Activated CD8-positive, alpha-beta T cell treated with anti-CD3 and anti-CD28 coated beads for 36 hours (primary cell): ENCODE results near the gene STAG3. TPM values are rescaled to one million over a fixed set of nuclear protein-coding genes. Genes with fewer than 3 reads are reported as not detected.
A peak's percentile ranks its signal among the peaks of the same experiment; 100 is the strongest.

Experiments used
- ATAC-seq: fragments of 200-7000 bp; cut with Tn5 transposase; one replicate; pipeline ENCODE4 v1.10.0; 2021; ENCODE audit warnings: mild to moderate bottlenecking, moderate library complexity
- CTCF ChIA-PET: fragments of 350-600 bp; sonication (Branson Sonifier 250); formaldehyde crosslinking; loops from one replicate; lab custom pipeline; 2021; ENCODE audit warnings: antibody characterized with exemption; lab: Charles Lee
- POLR2A ChIA-PET: fragments of 350-600 bp; sonication (Branson Sonifier 250); formaldehyde crosslinking; loops from one replicate; lab custom pipeline; 2021; ENCODE audit warnings: antibody characterized with exemption; lab: Charles Lee
- DNase-seq: peaks from one replicate; pipeline ENCODE4 v3.0.0-alpha.2; 2020
- H3K27ac Mint-ChIP-seq: one replicate; pipeline ENCODE4 v1.8.0; 2021; ENCODE audit warnings: mild to moderate bottlenecking, mixed read lengths
- H3K27me3 Mint-ChIP-seq: one replicate; pipeline ENCODE4 v1.8.0; 2021; ENCODE audit warnings: mixed read lengths
- H3K36me3 Mint-ChIP-seq: one replicate; pipeline ENCODE4 v1.8.0; 2021; ENCODE audit warnings: low read depth, mixed read lengths
- H3K4me1 Mint-ChIP-seq: one replicate; pipeline ENCODE4 v1.8.0; 2021; ENCODE audit warnings: low read depth, mixed read lengths
- H3K4me3 Mint-ChIP-seq: one replicate; pipeline ENCODE4 v1.8.0; 2021; ENCODE audit warnings: mild to moderate bottlenecking, moderate library complexity, mixed read lengths
- H3K9me3 Mint-ChIP-seq: one replicate; pipeline ENCODE4 v1.8.0; 2021; ENCODE audit warnings: mixed read lengths
- CTCF ChIP-seq: fragments of 200-600 bp; IDR thresholded peaks from one replicate; pipeline ENCODE4 v1.8.0; 2022; ENCODE audit warnings: antibody characterized with exemption, mild to moderate bottlenecking
- intact Hi-C: fragments of 100-400 bp; cut with micrococcal nuclease; formaldehyde crosslinking; loops from one replicate; pipeline ENCODE4 v1.10.0; 2022
- total RNA-seq, 2 experiments: library from RNA; stranded (reverse); gene quantifications; one replicate each; pipeline ENCODE4 v1.2.3, GENCODE V29; 2021

Gene STAG3
- total RNA-seq, 2 experiments from 2014 or later: 13.2 to 15.8 TPM

GRCh38 chr7:100155553-100156317 lies 22.0 kb upstream of the STAG3 start:
- intact Hi-C loops: no loop called here
- CTCF ChIA-PET: interaction anchor here (0.8 to 1.6 kb wide), 5 partner anchors 23 to 63 kb away, joined by 3 to 5 read pairs (median 3); no protein-coding TSS in a partner anchor
- H3K4me3 Mint-ChIP-seq: no peak overlapping the region
- DNase-seq (no peak), ATAC-seq (no peak)
- H3K27me3 Mint-ChIP-seq: no peaks in the 10 kb centered on the region
- POLR2A ChIA-PET: interaction anchor here (0.6 to 1.2 kb wide), 5 partner anchors 13 to 360 kb away, joined by 3 to 5 read pairs (median 3); no protein-coding TSS in a partner anchor
- H3K36me3 Mint-ChIP-seq: peaks cover 29% of the 10 kb centered on the region
- peak overlapping the region; percentile 89 for H3K27ac Mint-ChIP-seq
- peaks cover 40% of the 10 kb centered on the region for H3K4me1 Mint-ChIP-seq
- TF ChIP-seq CTCF: no peak
- no peaks in the 10 kb centered on the region for H3K9me3 Mint-ChIP-seq

- no peaks in the 10 kb centered on the region for H3K9me3 Mint-ChIP-seq
- no peak for TF ChIP-seq CTCF
- H3K27me3 Mint-ChIP-seq: no peaks in the 10 kb centered on the region
- POLR2A ChIA-PET: interaction anchor here (0.8 to 1.8 kb wide), 5 partner anchors 11 to 54 kb away, joined by 3 to 11 read pairs (median 4); partner anchors contain the start of genes GAL3ST4 and GPC2
- H3K4me1 Mint-ChIP-seq: peaks cover 39% of the 10 kb centered on the region
- peaks cover 28% of the 10 kb centered on the region for H3K36me3 Mint-ChIP-seq
- CTCF ChIA-PET: interaction anchor here (0.8 to 2.1 kb wide), 6 partner anchors 11 to 62 kb away, joined by 3 to 9 read pairs (median 4); no protein-coding TSS in a partner anchor
- DNase-seq (peak; percentile 75), ATAC-seq (peak; percentile 70)
- H3K27ac Mint-ChIP-seq: peak overlapping the region; percentile 89
- H3K4me3 Mint-ChIP-seq: peak overlapping the region; percentile 67
- intact Hi-C loops: no loop called here
These were observed 21.2 kb upstream of the STAG3 start for GRCh38 chr7:100156331-100157068.

DNA sequence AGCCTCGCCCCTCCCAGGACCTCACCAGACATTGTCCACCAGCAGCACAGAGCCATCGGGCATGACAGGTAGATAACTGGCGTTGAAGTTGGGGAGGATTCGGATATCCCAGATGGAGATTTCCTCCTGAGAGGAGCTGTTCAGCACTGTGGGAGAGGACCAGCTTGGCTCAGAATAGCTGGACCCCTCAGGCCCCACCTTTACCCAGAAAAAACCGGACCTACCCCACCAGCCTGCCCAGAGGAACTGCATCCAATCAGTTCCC lies 20.7 kb upstream of the STAG3 start:
- DNase-seq (no peak), ATAC-seq (no peak)
- peak overlapping the region; percentile 89 for H3K27ac Mint-ChIP-seq
- TF ChIP-seq CTCF: no peak
- CTCF ChIA-PET: interaction anchor here (0.8 to 2.4 kb wide), 7 partner anchors 9 to 61 kb away, joined by 3 to 9 read pairs (median 4); no protein-coding TSS in a partner anchor
- peaks cover 23% of the 10 kb centered on the region for H3K36me3 Mint-ChIP-seq
- H3K4me3 Mint-ChIP-seq: peak overlapping the region; percentile 67
- H3K9me3 Mint-ChIP-seq: no peaks in the 10 kb centered on the region
- H3K4me1 Mint-ChIP-seq: peaks cover 39% of the 10 kb centered on the region
- POLR2A ChIA-PET: interaction anchor here (0.9 to 1.8 kb wide), 7 partner anchors 8 to 56 kb away, joined by 3 to 11 read pairs (median 4); partner anchors contain the start of genes GAL3ST4, GPC2, LAMTOR4 and MCM7
- intact Hi-C loops: no loop called here
- H3K27me3 Mint-ChIP-seq: no peaks in the 10 kb centered on the region

DNA sequence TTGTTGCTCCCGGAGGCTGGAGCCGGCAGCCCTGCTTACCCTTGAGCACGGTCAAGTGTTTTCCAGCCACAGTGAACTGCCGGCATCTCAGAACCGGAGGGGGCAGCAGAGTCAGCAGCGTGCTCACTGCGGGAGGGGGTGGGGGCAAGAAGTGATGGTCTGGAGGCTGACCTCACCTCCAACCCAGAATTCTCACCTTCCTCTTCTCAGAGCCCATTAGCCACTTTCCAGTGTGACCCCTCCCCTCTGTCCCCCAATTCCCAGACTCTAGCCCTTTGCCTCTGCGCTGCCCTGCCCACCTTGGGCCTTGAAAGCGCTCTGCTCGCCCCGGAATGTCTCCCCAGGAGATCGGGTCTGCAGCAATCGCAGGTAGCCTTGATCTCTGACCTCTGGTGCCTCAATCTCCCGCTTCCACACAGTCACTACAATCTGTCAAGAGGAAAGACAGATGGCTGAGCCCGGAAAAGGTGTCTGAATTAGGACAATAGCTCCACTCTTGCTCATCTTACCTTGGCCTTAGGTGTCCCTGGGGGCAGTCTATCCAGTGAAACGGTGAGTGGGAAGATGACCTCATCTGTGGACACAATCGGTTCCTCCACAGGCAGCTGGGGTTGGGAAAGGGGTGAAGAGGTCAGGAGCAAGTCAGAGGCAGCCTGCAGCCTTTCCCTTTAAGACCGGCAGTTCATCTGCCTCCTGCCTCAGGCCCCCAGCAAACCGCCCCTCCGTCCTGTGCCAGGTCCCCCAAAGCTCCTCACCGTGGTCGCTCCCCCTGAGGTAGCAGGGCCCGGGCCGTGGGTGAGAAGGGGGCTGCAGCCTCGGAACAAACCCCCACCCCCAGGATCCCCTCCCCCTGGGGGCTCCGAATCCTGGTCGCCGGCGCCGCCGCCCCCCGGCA lies 20.1 kb upstream of the STAG3 start:
- peak overlapping the region; percentile 67 for H3K4me3 Mint-ChIP-seq
- intact Hi-C loops: no loop called here
- DNase-seq (no peak), ATAC-seq (no peak)
- ChIA-PET POLR2A (interaction anchor here (0.6 to 1.8 kb wide), 9 partner anchors 8 to 57 kb away, joined by 3 to 11 read pairs (median 3); partner anchors contain the start of genes GAL3ST4, GPC2, LAMTOR4 and MCM7), CTCF (interaction anchor here (0.7 to 2.4 kb wide), 7 partner anchors 8 to 61 kb away, joined by 3 to 9 read pairs (median 4); no protein-coding TSS in a partner anchor)
- no peak for TF ChIP-seq CTCF
- peak overlapping the region; percentile 89 for H3K27ac Mint-ChIP-seq
- H3K9me3 Mint-ChIP-seq: no peaks in the 10 kb centered on the region
- peaks cover 35% of the 10 kb centered on the region for H3K4me1 Mint-ChIP-seq
- no peaks in the 10 kb centered on the region for H3K27me3 Mint-ChIP-seq
- H3K36me3 Mint-ChIP-seq: peaks cover 19% of the 10 kb centered on the region
